ENCODE measurements around the gene URB2. TPM values are rescaled to one million over a fixed set of nuclear protein-coding genes. Genes with fewer than 3 reads are reported as not detected.

The URB2 gene
- polyA plus RNA-seq, 1 of the 3 experiments (the other 2 are of a cell fraction) = 8.2 TPM

GRCh38 chr1:229666585-229666984 is 40.5 kb downstream of the URB2 start:
- Histone ChIP-seq H3K27ac (ENCODE audit: low read depth in 2 of 2, low read length in 1 of 2) (peak overlapping the region in 1 of 2 experiments; percentile 8; a peak in 1 of 4 replicates), H3K9me2 (no peaks in the 10 kb centered on the region), H3F3A (replicated peaks; ENCODE audit: insufficient read depth) (no peaks in the 10 kb centered on the region), H3K27me3 (ENCODE audit: insufficient read depth) (no peaks in the 10 kb centered on the region), H2AFZ (ENCODE audit: low read depth) (no peak overlapping the region), H3K9me3 (no peaks in the 10 kb centered on the region), H3K4me1 (ENCODE audit: control insufficient read depth in 1 of 2, insufficient read depth in 2 of 2, low read depth in 1 of 2, low read length in 1 of 2) (peaks cover 0 to 29% of the 10 kb centered on the region in 2 experiments; a peak in 1 of 4 replicates), H3K9ac (no peak overlapping the region), H3K4me3 (ENCODE audit: low read depth in 2 of 2, low read length in 1 of 2) (no peak overlapping the region), H3K79me2 (ENCODE audit: insufficient read depth) (no peaks in the 10 kb centered on the region), H4K20me1 (ENCODE audit: insufficient read depth) (no peaks in the 10 kb centered on the region), H3K4me2 (no peak overlapping the region), H3K36me3 (replicated peaks in 1 of 2; ENCODE audit: control insufficient read depth in 1 of 2, insufficient read depth in 2 of 2, low read length in 1 of 2) (peaks cover 0 to 7% of the 10 kb centered on the region in 2 experiments)
- POLR2A ChIA-PET = no interaction called here
- CTCF ChIA-PET = interaction anchor here (0.8 to 1.6 kb wide), 4 partner anchors 11 to 500 kb away, joined by 3 to 6 read pairs (median 4); no protein-coding TSS in a partner anchor
- TF ChIP-seq CHD2 (IDR thresholded peaks at IDR 0.05; ENCODE audit: low read length, partially characterized antibody) (no peak), CTCF (IDR thresholded peaks at IDR 0.05) (no peak), RXRA (IDR thresholded peaks at IDR 0.05; ENCODE audit: borderline replicate concordance, low read depth) (no peak), YY1 (IDR thresholded peaks at IDR 0.05; ENCODE audit: low read depth) (no peak), IRF3 (IDR thresholded peaks at IDR 0.05; ENCODE audit: low read depth, low read length) (no peak), REST (IDR thresholded peaks at IDR 0.05; ENCODE audit: low read depth, low read length) (no peak), RAD21 (IDR thresholded peaks at IDR 0.05; ENCODE audit: low read length) (no peak), NFIC (IDR thresholded peaks at IDR 0.05; ENCODE audit: borderline replicate concordance) (no peak), GABPA (IDR thresholded peaks at IDR 0.05; ENCODE audit: low read depth) (no peak), SMC3 (IDR thresholded peaks at IDR 0.05; ENCODE audit: low read depth, low read length) (no peak)
- no peak for DNase-seq
- WGBS (ENCODE audit: low lambda C conversion rate) = 95% methylated on average over 4 of the region's 4 CpGs

GRCh38 chr1:229669333-229669732 is 43.3 kb downstream of the URB2 start:
- DNase-seq = no peak
- 91% methylated on average over 4 of the region's 4 CpGs for WGBS (ENCODE audit: low lambda C conversion rate)
- H4K20me1 ChIP-seq (ENCODE audit: insufficient read depth) = no peaks in the 10 kb centered on the region

More at GRCh38 chr1:229669333-229669732, 43.3 kb downstream of the URB2 start:
- POLR2A ChIA-PET = no interaction called here
- Histone ChIP-seq H3F3A (replicated peaks; ENCODE audit: insufficient read depth) (no peaks in the 10 kb centered on the region), H3K4me3 (ENCODE audit: low read depth in 2 of 2, low read length in 1 of 2) (no peak overlapping the region), H3K36me3 (replicated peaks in 1 of 2; ENCODE audit: control insufficient read depth in 1 of 2, insufficient read depth in 2 of 2, low read length in 1 of 2) (no peaks in the 10 kb centered on the region), H3K9me3 (no peaks in the 10 kb centered on the region), H3K4me2 (no peak overlapping the region), H3K4me1 (ENCODE audit: control insufficient read depth in 1 of 2, insufficient read depth in 2 of 2, low read depth in 1 of 2, low read length in 1 of 2) (peaks cover 0 to 22% of the 10 kb centered on the region in 2 experiments; a peak in 1 of 4 replicates), H3K27ac (ENCODE audit: low read depth in 2 of 2, low read length in 1 of 2) (no peak overlapping the region), H3K9me2 (no peaks in the 10 kb centered on the region), H2AFZ (ENCODE audit: low read depth) (no peak overlapping the region), H3K27me3 (ENCODE audit: insufficient read depth) (no peaks in the 10 kb centered on the region), H3K9ac (no peak overlapping the region), H3K79me2 (ENCODE audit: insufficient read depth) (no peaks in the 10 kb centered on the region)
- TF ChIP-seq TCF12 (IDR thresholded peaks at IDR 0.05) (no peak), JUND (IDR thresholded peaks at IDR 0.05) (no peak), ELF1 (IDR thresholded peaks at IDR 0.05) (no peak), RFX5 (IDR thresholded peaks at IDR 0.05; ENCODE audit: low read length) (no peak), FOXM1 (IDR thresholded peaks at IDR 0.05; ENCODE audit: low read depth) (no peak), SMC3 (IDR thresholded peaks at IDR 0.05; ENCODE audit: low read depth, low read length) (no peak), MXI1 (IDR thresholded peaks at IDR 0.05; ENCODE audit: low read depth, low read length) (no peak), RXRA (IDR thresholded peaks at IDR 0.05; ENCODE audit: borderline replicate concordance, low read depth) (no peak), FOXJ3 (CRISPR knock-in tag; IDR thresholded peaks at IDR 0.05) (no peak), USF2 (IDR thresholded peaks at IDR 0.05; ENCODE audit: borderline replicate concordance, low read depth, low read length) (no peak), USF1 (IDR thresholded peaks at IDR 0.05; ENCODE audit: borderline replicate concordance, low read depth) (no peak)
- CTCF ChIA-PET = no interaction called here

Data from SK-N-SH (cell line).